Hematopoietic multipotent progenitor cell treated with erythropoietin and hydrocortisone succinate and interleukin-3 and kit ligand, for 6 days (in vitro differentiated cells): Measurements from ENCODE around the gene PDHA2.
"Not testable (repeated sequence)": the region's sequence is repeated elsewhere in the genome, so short reads cannot be mapped to it uniquely, and the experiment has no call there.

Source experiments
- DNase-seq: peaks from one replicate; pipeline ENCODE4 v3.0.0-alpha.2; 2015

The PDHA2 gene

DNA sequence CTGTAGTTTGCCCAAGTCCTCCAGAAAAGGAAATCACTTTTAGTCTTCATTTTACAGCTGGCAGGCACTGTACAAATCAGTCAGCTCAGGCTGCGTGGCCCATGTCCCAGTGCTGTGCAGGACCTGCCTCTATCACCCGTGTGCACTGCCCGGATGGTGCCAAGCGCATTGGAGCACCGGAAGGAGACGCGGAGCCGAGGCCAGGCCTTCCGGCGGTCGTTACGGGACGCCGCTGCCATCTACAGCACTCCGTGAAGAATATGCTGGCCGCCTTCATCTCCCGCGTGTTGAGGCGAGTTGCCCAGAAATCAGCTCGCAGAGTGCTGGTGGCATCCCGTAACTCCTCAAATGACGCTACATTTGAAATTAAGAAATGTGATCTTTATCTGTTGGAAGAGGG, at the start of gene PDHA2:
Gene PDHA2, plus strand, starts transcription at position 203 of the 400 bp plus-strand sequence. Its CDS starts 58 bp downstream, at position 261.
- no peak for DNase-seq

DNA sequence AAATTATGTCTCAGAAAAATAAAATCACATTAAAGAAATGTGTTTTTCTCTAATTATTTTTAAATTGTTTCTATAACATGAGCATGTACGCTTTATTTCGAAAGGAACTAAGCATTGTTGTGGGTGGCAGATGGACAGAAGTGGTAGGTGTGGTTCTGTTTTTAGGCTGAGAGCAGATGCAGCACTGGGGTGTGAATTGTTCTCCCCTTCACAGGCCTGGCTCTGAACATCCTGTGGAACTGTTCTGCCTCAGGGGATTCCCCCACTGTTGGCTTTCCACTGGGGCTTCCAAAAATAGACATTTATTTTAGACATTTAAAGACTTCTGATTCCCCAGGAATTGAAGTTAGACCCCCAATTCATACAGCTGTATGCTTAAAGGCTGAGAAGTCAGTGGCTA, 41.9 kb upstream of the PDHA2 start:
- no peak for DNase-seq

DNA sequence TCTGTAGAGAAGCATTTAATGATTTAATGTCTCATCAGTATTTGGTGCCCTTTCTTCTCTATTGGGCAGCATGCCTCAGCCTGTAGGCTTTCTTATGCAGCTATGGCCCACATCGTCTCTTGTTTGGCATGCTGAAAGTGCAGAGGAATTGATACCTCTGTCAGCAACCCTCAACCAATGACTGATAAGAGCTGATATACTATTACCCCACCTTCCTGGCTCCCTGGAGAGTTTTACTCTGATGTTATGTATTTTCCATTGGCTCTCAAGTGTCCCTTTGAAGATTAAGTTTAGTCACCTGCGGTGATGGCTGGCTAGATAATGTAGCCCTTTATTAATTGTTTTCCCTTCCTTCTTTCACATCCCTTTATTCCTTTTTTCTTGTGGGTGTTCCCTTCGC, 41.2 kb upstream of the PDHA2 start:
- no peak for DNase-seq

DNA sequence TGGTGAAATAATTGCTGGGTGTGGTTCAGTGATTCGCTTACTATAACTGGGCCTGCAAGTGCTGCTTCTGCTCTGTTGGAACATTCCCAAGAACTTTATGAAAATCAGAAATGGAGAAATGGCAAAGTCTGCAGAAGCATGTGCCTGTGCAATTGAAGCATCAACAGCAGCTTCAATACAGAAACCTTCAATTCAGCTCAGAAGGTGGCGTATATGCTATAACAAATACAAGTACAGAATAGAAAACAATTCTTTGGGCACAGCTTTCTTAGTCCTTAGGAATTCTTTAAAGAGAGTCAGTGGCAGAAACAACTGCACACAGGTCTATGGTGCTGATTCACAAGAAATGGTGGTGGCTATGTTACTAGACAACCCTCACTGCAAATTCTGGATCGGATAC, 18.0 kb upstream of the PDHA2 start:
- no peak for DNase-seq

DNA sequence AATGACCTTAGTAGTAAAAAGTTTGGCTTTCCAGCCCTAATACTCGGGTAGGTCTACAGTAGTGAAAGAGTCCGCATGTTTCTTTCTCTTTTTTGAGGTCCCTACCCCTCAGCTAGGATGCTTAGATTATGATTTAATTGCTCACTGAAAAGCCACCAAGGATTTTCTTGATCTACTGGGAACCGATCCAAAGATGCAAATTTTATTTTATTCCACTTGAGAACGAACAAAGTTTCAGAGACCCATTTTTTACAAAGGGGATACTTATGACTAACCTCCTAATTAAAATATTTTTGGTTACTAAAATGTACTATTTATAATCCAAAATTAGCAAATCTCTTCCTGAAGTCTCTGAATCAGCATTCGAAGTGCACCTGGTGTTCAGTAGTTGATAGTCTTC, 14.3 kb upstream of the PDHA2 start:
- no peak for DNase-seq

DNA sequence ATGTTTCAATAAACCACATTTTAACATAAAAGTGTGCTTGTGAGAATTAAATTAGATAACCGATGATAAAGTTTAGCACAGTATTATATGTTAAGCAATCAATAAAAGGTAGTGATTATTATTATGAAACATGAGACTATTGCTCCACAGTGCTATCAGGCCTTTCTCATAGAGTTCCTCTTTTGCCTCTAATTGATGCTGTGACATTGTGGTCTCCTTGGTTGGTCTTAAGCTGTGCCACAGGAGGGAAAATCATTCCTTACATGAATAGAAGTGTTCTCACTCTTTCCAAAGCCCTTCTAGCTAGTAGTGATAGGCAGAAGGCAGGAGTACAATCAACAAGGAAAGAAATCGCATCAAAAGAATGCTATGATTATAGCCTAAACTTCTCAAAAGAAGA, 9.2 kb upstream of the PDHA2 start:
- peak; percentile 51 for DNase-seq

DNA sequence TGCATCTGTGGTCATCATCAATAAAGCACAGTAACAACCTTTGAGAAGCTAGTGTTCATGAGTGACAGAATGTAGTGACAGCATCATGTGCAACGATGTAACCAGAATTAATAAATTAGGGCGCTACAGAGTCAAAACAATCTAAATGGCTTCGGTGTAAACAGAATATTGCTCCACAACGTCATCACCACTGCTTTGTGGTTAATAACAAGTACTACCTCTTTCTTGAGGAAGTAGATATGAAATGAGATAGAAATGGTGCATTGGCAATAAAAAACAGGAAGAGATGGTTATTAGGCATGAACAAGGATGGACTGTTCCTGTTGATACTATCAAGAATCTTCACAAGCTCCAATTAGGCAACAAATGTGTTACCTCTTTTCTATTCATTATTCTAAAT, 8.7 kb upstream of the PDHA2 start:
- peak; percentile 60 for DNase-seq

DNA sequence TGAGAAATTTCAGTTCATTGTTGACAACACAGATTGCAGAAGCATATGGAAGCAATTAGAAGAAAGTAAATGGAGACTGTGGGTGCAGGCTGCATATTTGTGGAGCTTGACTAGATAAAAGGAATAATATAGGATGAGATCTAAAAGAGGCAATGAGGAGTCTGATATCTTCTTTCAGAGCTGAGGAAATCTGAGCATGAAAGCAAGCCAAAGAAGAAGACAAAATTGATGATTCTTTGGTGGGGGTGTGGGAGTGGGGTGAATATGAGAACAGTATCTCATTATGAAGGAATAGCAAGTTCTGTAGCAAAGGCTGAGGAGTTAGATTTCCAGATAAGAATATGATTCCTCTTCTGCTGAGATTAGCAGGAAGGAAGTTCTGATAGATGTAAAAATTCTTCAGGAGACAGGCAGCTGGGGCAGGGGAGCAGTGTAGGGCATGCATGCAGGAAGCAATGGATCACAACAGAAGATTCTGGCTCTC, 6.1 kb upstream of the PDHA2 start:
- DNase-seq = no peak

DNA sequence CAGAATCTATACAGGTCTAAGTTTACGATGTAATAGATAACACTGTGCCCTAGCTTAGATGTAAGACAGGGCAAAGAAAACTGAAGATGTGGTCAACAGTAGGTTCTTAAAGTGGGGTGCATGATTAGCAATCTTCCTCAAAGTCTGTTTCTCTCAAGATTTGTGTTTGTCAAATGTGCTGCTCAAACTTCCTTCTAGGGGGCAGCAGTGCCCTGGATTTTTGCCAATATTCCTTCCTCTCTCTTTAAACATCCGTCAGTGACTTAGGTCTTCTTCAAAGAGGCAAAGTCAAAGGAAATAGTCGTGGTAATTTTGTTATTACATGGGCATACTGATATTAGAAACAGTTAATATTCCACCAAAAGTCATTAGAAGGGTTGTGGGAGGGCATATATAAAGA, 4.2 kb upstream of the PDHA2 start:
- peak; percentile 65 for DNase-seq

DNA sequence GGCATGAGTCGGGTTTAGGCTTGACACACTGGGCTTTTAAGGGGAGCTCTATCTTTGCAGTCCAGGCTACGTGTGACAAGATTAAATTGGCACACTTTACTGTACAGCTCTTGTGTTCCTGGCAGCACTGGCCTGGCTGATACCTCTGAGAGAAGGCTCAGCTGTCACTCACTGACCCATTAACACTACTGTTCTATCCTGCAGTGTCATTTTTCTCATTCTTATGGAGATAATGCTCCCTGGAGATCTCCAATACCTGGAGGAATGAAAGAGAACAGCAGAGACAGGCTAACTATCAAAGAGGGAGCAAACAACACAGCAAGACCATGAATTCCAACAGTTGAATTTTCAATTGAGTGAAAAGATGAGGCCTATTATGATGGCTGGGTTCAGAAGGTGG, 1.7 kb upstream of the PDHA2 start:
- DNase-seq = no peak

DNA sequence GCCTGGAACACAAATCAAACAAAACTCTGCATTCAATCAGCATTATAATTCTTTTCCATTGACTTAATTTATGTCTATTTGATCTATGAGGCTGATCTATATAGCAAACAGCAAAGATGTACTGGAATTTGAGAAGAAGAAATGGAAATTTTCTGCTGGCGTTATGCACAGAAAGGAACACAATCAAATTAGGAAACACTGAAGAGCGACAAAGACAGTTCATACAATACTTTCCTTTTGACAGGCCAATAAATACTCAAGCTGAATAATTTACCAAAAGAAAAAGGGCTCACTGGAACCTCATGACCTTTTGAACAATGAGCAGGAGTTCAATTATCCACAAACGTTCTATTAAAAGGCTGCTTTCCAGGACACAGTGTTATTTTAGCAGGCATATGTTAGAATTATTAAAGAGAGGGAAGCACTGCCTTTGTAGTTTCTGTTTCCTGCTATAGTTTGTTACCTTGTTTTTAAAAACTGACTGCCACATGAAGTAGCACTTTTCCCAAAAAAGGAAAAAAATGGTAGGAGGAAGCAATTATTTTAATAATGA, 8.1 kb downstream of the PDHA2 start:
- no peak for DNase-seq

DNA sequence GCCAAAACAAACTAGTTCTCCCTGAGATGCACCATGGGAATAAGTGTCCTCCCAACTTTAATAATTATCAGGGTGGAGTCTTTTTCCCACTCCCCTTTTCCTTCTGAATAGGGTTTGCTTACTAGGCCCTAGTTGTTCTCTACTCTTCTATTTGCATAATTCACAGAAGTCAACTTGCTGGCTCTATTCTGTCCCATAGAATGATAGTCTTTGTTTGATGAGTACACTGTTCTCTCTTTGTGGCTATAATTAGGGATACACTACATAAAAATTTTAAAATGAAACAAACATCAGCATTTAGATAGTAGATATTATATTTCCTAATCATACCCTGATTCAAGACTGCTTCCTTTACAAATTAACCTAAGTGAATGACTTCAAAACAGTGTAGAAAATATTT, 10.3 kb downstream of the PDHA2 start:
- no peak for DNase-seq

DNA sequence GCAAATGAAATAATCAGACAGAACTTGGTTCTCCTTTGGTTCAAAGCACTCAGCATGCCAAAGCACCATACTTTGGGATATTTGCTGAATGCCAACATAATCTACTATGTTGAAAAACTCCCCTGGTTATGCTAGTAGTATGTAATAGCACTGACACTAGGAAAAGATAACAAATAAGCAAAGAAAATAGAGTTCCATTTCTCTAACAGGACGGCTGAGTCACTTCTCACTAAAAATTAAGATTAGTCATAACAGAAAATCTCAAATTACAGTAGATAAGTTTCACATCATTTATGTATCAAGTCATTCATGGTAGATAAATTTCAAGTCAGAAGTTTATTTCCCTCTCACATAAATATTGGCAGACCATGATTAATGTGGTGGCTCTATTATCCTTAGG, 17.9 kb downstream of the PDHA2 start:
- DNase-seq = no peak

DNA sequence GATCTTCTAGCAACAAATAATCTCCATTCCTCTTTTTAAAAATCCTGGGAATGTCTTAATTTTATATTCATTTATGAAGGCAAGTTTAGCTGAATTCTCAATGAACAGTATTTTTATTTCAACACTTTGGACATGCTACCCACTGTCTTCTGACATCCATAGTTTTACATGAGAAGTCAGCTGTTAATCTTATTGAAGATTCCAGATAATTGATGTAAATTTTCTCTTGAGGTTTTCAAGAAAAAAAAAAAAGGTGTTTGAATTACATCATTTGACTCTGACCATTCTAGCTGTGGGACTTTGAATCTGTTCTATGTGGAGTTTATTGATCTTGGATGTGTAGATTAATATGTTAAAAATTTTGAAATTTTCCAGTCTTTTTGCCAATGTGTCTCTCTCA, 28.0 kb downstream of the PDHA2 start:
- peak; percentile 65 for DNase-seq

DNA sequence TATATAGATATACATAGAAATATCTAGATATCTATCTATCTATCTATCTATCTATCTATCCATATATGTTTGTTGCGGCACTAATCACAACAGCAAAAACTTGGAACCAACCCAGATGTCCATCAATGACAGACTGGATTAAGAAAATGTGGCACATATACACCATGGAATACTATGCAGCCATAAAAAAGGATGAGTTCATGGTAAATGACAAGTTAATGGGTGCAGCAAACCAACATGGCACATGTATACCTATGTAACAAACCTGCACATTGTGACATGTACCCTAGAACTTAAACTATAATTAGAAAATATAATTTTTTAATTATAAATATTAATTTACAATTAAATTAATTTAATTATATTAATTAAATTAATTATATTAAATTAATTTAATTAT, 29.5 kb downstream of the PDHA2 start:
- DNase-seq = not testable (repeated sequence)

DNA sequence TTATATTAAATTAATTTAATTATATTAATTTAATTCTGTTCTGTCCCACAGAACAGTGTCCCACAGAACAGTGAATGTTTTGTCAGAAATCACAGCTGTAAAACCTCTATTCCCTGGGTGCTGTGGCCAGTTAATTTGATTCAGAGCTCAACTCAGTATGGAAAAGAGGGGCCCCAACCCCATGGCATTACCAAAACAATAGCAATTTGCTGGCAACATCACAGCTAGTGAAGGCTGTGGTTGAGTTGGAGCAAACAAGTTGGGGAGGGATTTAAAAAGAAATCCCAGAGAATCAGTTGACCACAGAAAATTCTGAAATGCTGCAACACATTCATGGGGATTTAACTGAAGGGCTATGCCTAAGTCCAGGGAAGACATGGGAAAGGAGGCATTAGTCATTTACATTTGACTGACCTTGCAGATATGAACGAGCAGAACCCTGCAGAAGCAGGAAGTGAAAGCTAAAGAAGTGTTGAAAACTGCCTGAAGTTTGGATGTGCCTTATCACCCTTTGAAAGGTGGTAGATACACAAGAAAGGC, 30.1 kb downstream of the PDHA2 start:
- no peak for DNase-seq

DNA sequence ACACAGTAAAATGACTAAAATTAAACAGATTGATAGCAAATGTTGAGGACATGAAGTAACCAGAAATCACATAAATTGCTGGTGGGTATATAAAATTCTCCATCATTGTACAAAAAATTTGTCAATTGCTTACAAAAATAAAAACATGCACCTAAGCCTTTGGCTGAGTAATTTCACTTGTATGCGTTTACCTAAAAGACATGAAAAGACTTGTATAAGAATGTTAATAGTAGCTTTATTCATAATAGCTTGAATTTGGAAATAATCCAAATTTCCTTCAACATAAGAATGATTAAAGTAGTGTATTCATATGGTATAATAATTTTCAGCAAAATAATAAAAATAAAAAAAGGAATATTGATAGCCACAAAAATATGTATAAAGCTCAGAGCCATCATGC, 37.7 kb downstream of the PDHA2 start:
- DNase-seq = no peak

DNA sequence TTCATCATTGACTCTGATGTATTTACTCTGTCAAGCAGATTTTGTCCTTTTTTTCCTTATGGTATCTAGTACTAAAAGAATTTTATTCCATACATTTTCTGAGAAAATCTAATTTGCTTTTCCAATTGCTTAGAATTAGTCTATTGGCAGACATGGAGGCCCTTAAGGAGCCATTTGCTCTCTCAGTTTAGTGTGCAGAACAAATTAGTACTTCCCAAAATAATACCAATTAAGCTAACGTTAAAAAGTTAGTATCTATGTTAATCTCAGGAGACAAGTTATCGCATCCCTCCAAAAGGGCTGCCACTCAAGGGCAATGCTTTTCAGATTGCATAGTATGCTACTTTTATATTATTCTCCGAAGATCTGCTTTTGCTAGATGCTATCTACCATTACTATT, 47.7 kb downstream of the PDHA2 start:
- DNase-seq = no peak

DNA sequence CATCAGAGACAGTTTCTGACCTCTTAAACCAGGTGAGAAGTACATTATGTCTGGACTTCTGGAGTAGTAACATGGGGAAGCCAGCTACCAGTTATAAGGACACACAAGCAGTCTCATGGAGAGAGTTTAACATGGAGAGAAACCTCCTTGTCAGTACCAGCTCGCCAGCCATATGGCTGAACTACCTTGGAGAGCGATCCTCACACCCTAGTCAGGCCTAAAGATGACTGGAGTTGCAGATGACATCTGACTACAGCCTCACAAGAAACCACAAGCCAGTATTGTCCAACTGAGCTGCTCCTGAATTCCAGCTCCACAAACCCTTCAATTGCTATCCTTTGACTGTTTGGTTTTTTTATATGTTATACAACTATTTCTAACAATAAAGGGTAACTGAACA, 49.8 kb downstream of the PDHA2 start:
- peak; percentile 1 for DNase-seq
